22Rv1 (cell line): Measurements from ENCODE around the gene CPXM1.

Source experiments
- H3K27ac ChIP-seq: fragments of 450-650 bp; 2 replicates; pipeline ENCODE4 v1.5.1; 2017
- ZFX ChIP-seq: fragments of 450-650 bp; IDR thresholded peaks from 2 replicates; pipeline ENCODE4 v1.6.1; 2017; ENCODE audit warnings: antibody characterized with exemption, borderline replicate concordance
- TF ChIP-seq, protein P1 (sequence below): fragments of 450-650 bp; IDR thresholded peaks from 2 replicates; pipeline ENCODE4 v1.5.1; 2017; ENCODE audit warnings: mild to moderate bottlenecking

The CPXM1 gene

DNA sequence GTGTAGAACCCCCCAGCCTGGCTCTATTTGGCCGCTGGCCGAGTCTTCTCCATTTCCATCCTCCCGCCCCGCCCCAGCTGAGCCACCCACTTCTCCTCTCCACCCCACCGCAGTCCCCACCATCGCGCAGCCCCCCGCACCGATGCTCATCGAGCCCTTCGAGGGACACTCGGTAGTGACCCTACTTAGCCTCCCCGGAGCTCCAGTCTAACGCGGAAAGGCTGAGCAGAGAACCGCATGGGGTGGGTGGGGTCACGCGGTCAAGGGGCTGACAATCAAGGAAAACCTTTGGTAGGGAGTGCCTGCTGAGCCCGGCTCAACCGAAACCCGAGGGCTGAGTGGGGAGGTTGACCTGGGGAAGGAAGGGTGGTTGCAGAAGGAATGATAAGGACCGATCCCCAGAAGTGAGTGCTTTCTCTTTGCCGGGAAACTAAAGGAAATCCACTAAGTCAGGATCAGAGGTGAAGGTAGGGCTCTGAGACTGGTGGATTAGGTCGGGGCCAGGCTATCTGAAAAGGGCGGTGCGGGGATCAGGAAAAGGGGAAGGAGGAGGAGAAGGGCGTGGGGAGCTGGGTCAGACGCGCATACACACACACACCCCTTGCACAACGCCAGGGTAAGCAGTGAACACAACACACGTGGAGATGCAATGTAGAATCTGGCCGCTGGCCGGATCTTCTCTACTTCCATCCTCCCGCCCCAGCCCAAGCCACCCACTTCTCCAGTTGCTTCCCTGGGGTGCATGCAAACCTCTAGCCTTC lies 49.8 kb downstream of the CPXM1 start:
- no peak for TF ChIP-seq ZFX
- TF ChIP-seq, protein P1, sequence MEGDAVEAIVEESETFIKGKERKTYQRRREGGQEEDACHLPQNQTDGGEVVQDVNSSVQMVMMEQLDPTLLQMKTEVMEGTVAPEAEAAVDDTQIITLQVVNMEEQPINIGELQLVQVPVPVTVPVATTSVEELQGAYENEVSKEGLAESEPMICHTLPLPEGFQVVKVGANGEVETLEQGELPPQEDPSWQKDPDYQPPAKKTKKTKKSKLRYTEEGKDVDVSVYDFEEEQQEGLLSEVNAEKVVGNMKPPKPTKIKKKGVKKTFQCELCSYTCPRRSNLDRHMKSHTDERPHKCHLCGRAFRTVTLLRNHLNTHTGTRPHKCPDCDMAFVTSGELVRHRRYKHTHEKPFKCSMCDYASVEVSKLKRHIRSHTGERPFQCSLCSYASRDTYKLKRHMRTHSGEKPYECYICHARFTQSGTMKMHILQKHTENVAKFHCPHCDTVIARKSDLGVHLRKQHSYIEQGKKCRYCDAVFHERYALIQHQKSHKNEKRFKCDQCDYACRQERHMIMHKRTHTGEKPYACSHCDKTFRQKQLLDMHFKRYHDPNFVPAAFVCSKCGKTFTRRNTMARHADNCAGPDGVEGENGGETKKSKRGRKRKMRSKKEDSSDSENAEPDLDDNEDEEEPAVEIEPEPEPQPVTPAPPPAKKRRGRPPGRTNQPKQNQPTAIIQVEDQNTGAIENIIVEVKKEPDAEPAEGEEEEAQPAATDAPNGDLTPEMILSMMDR: no peak
- peak overlapping the region; percentile 61 for H3K27ac ChIP-seq

DNA sequence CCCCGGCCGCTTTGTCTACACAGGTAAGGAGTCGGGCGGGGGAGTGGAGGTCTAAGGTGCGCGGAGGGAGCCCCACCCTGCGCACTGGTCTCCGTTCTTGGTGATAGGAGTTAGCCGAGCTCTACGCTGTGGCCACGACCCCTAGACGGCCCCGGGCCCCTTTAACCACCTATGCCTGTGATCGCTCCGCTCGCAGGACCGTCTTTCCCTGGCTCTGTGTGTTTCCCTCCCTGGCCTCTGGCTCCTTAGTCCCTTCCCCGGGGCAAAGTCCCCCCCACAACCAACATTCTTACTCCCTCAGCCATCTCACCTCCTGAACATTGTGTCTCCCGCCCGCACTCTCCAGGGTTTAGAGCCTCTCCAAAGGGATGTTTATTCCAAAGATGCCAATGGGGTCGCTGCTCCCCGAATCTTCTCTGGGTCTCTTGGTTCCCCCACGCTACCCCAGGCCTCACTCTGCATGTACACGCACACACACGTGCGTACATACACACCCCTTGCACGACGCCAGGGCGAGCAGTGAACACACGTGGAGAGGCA lies 50.4 kb downstream of the CPXM1 start:
- TF ChIP-seq, protein P1: no peak
- no peak for TF ChIP-seq ZFX
- H3K27ac ChIP-seq: no peak overlapping the region

- TF ChIP-seq, protein P1: no peak
- TF ChIP-seq ZFX: no peak
- no peak overlapping the region for H3K27ac ChIP-seq
Measured at GRCh38 chr20:2749343-2749950, 51.0 kb downstream of the CPXM1 start.

- no peak overlapping the region for H3K27ac ChIP-seq
- TF ChIP-seq ZFX: no peak
- TF ChIP-seq, protein P1: no peak
Measured at GRCh38 chr20:2748551-2749342, 51.7 kb downstream of the CPXM1 start.

- H3K27ac ChIP-seq: no peak overlapping the region
- TF ChIP-seq ZFX: no peak
- TF ChIP-seq, protein P1: no peak
Measured at GRCh38 chr20:2747676-2748235, 52.7 kb downstream of the CPXM1 start.

- no peak overlapping the region for H3K27ac ChIP-seq
- no peak for TF ChIP-seq ZFX
- TF ChIP-seq, protein P1: no peak
Measured at GRCh38 chr20:2746636-2747265, 53.7 kb downstream of the CPXM1 start.
